GM18507 (cell line): ENCODE data around the gene PIK3R4.

Experiments used
- DNase-seq: peaks from one replicate; pipeline ENCODE4 v3.0.0; 2011; ENCODE audit warnings: low read depth; ENCODE audit not compliant: insufficient read length; ENCODE audit errors: extremely low spot score
- FAIRE-seq: peaks from 2 replicates; lab custom pipeline; 2011; peaks lifted over from hg19 to GRCh38; lab: Jason Lieb, UNC

The PIK3R4 gene

GRCh38 chr3:130649061-130649654, 97.5 kb downstream of the PIK3R4 start:
- no peak for FAIRE-seq
- no peak for DNase-seq

- DNase-seq: no peak
- FAIRE-seq: no peak
Measured at GRCh38 chr3:130648293-130648692, 98.3 kb downstream of the PIK3R4 start.

- FAIRE-seq (no peak), DNase-seq (no peak)
Measured at GRCh38 chr3:130645261-130645660, 101.4 kb downstream of the PIK3R4 start.

- DNase-seq (no peak), FAIRE-seq (no peak)
Measured at GRCh38 chr3:130644628-130645253, 101.9 kb downstream of the PIK3R4 start.

GRCh38 chr3:130640027-130640426, 106.6 kb downstream of the PIK3R4 start:
- DNase-seq (no peak), FAIRE-seq (no peak)

- no peak for FAIRE-seq
Measured at GRCh38 chr3:130636480-130637234, 110.0 kb downstream of the PIK3R4 start.

GRCh38 chr3:130635978-130636377, 110.7 kb downstream of the PIK3R4 start:
- DNase-seq (no peak), FAIRE-seq (no peak)

More at GRCh38 chr3:130636480-130637234, 110.0 kb downstream of the PIK3R4 start:
- DNase-seq: no peak

GRCh38 chr3:130635285-130635684, 111.3 kb downstream of the PIK3R4 start:
- DNase-seq (no peak), FAIRE-seq (no peak)
